Measurements from ENCODE around the gene HGFAC. TPM values are rescaled to one million over a fixed set of nuclear protein-coding genes. Genes with fewer than 3 reads are reported as not detected.

HGFAC gene
- total RNA-seq, 1 experiment from 2014 or later = not detected

Other genes starting within 250 kb of the HGFAC start
- gene MSANTD1, start 192.8 kb upstream of the HGFAC start, total RNA-seq (2014; rRNA removed; shearing (Covaris generic)) = not detected in 2 replicates
- gene RGS12, start 148.9 kb upstream of the HGFAC start, total RNA-seq (2014; rRNA removed; shearing (Covaris generic)) = 10.3 and 21.3 TPM in 2 replicates
- not detected in 2 replicates for gene DOK7, start 21.3 kb downstream of the HGFAC start, total RNA-seq (2014; rRNA removed; shearing (Covaris generic))
- 160 and 256 TPM in 2 replicates for gene LRPAP1, start 90.5 kb downstream of the HGFAC start, total RNA-seq (2014; rRNA removed; shearing (Covaris generic))

Data from HT1080 (cell line).